NK-92 treated with Interleukin-12 subunit alpha and Interleukin-12 subunit beta, amount 100 ng/mL, for 24 hours (cell line): ENCODE measurements around the gene SORD.
"Not testable (repeated sequence)": the region's sequence is repeated elsewhere in the genome, so short reads cannot be mapped to it uniquely, and the experiment has no call there.

Source experiments
- DNase-seq: peaks from one replicate; lab custom pipeline; 2025; lab: John Stamatoyannopoulos, UW

SORD gene

GRCh38 chr15:45024649-45025048, 1.7 kb downstream of the SORD start:
- not testable (repeated sequence) for DNase-seq

- not testable (repeated sequence) for DNase-seq
Observed at GRCh38 chr15:45025627-45026026, 2.6 kb downstream of the SORD start.

- no peak for DNase-seq
Observed at GRCh38 chr15:45026651-45027190, 3.7 kb downstream of the SORD start.

- no peak for DNase-seq
Observed at GRCh38 chr15:45027220-45027619, 4.2 kb downstream of the SORD start.

GRCh38 chr15:45030743-45031142, 7.7 kb downstream of the SORD start:
- DNase-seq = no peak

- not testable (repeated sequence) for DNase-seq
Observed at GRCh38 chr15:45031522-45032028, 8.6 kb downstream of the SORD start.

- not testable (repeated sequence) for DNase-seq
Observed at GRCh38 chr15:45032501-45032900, 9.5 kb downstream of the SORD start.

- not testable (repeated sequence) for DNase-seq
Observed at GRCh38 chr15:45034087-45034486, 11.1 kb downstream of the SORD start.

- DNase-seq = not testable (repeated sequence)
Observed at GRCh38 chr15:45034600-45035375, 11.8 kb downstream of the SORD start.

- DNase-seq = peak; percentile 17
Observed at GRCh38 chr15:45036812-45037781, 14.1 kb downstream of the SORD start.

- DNase-seq = no peak
Observed at GRCh38 chr15:45037936-45038335, 14.9 kb downstream of the SORD start.

GRCh38 chr15:45040396-45040795, 17.4 kb downstream of the SORD start:
- DNase-seq = not testable (repeated sequence)

- not testable (repeated sequence) for DNase-seq
Observed at GRCh38 chr15:45041538-45041937, 18.5 kb downstream of the SORD start.

- not testable (repeated sequence) for DNase-seq
Observed at GRCh38 chr15:45042859-45043258, 19.9 kb downstream of the SORD start.

GRCh38 chr15:45044270-45044669, 21.3 kb downstream of the SORD start:
- DNase-seq = not testable (repeated sequence)

GRCh38 chr15:45048449-45048793, 25.4 kb downstream of the SORD start:
- not testable (repeated sequence) for DNase-seq

GRCh38 chr15:45048794-45049631, 26.0 kb downstream of the SORD start:
- no peak for DNase-seq

GRCh38 chr15:45050587-45050986, 27.6 kb downstream of the SORD start:
- DNase-seq = no peak

GRCh38 chr15:45052676-45053075, 29.7 kb downstream of the SORD start:
- DNase-seq = not testable (repeated sequence)

- not testable (repeated sequence) for DNase-seq
Observed at GRCh38 chr15:45058690-45059675, 36.0 kb downstream of the SORD start.
